ENCODE data around the gene POLG2.

GRCh38 chr17:64506201-64506575 is 9.3 kb upstream of the POLG2 start, which contains the start of gene DDX5:
- TF ChIP-seq BACH1 (IDR thresholded peaks at IDR 0.05; ENCODE audit: borderline replicate concordance) = peak; percentile 90
- peak; percentile 87 for TF ChIP-seq POLR2A (IDR thresholded peaks at IDR 0.05; ENCODE audit: low read depth, low read length)
- TF ChIP-seq GABPA (IDR thresholded peaks at IDR 0.05; ENCODE audit: low read depth) = no peak
- TF ChIP-seq RAD21 (IDR thresholded peaks at IDR 0.05; ENCODE audit: insufficient read depth, low read depth, low read length) = no peak
- TF ChIP-seq SIX5 (IDR thresholded peaks at IDR 0.05; ENCODE audit: low read depth, low read length, severe bottlenecking) = no peak
- TF ChIP-seq EZH2 (IDR thresholded peaks at IDR 0.05; ENCODE audit: borderline replicate concordance, control insufficient read depth, low read depth, low read length) = no peak
- no peak for TF ChIP-seq CTCF (IDR thresholded peaks at IDR 0.05 in 2 of 3, conservative IDR thresholded peaks at IDR 0.05 in 1 of 3; ENCODE audit: control insufficient read depth in 2 of 3, extremely low read depth in 1 of 3, insufficient read depth in 1 of 3, low read depth in 3 of 3, low read length in 3 of 3)
- peak; percentile 24 for TF ChIP-seq PBX3 (IDR thresholded peaks at IDR 0.05; ENCODE audit: insufficient replicate concordance, low read depth, low read length)
- no peak for TF ChIP-seq ZNF622 (IDR thresholded peaks at IDR 0.05)
- no peak for TF ChIP-seq BCL3 (IDR thresholded peaks at IDR 0.05; ENCODE audit: borderline replicate concordance, insufficient read depth, low read depth, low read length, poor library complexity, severe bottlenecking)
- TF ChIP-seq NKRF (conservative IDR thresholded peaks at IDR 0.05) = peak; percentile 82

All from GM12878 (cell line).